Esophagus muscularis mucosa (tissue), 3 donors: ENCODE results near the gene TCEANC2.

Source experiments
- CTCF ChIP-seq, 3 experiments: fragments of 200-600 bp in 2 of 3; fragments of 450-650 bp in 1 of 3; sonication (generic) in 2 of 3; IDR thresholded peaks; one replicate each; pipeline ENCODE4 v1.5.1; 2017 to 2019; ENCODE audit warnings: antibody characterized with exemption in 3 of 3, mild to moderate bottlenecking in 2 of 3, moderate library complexity in 1 of 3
- POLR2A ChIP-seq: fragments of 450-650 bp; IDR thresholded peaks from one replicate; pipeline ENCODE4 v1.6.1; 2017; ENCODE audit warnings: antibody characterized with exemption, moderate library complexity, mild to moderate bottlenecking, low read depth

GRCh38 chr1:54080598-54081049 is 27.2 kb downstream of the TCEANC2 start:
- TF ChIP-seq CTCF (IDR thresholded peaks at IDR 0.05) (no peak), POLR2A (no peak)
